H1 (cell line): Measurements from ENCODE around the gene GRIA1. TPM values are rescaled to one million over a fixed set of nuclear protein-coding genes. Genes with fewer than 3 reads are reported as not detected.

ENCODE experiments used
- JUN ChIP-seq: IDR thresholded peaks from 2 replicates; pipeline ENCODE4 v1.6.1; 2011; ENCODE audit warnings: low read depth, mild to moderate bottlenecking, improper control_type of control experiment, low read length
- polyA plus RNA-seq, 7 experiments: library from polyadenylated mRNA; depleted of rRNA in 3 of 7; stranded (reverse) in 5 of 7; unstranded in 2 of 7; fragments of >200 nt in 5 of 7; fragments of 200-250 nt in 2 of 7; gene quantifications; 1 replicate in 5 of 7; 2 replicates in 1 of 7; 4 replicates in 1 of 7; pipeline versions ENCODE4 v1.2.1 to v1.2.3, GENCODE V29; 2011 to 2013; ENCODE audit warnings: missing spikeins in 2 of 7, mixed read lengths in 2 of 7
- total RNA-seq: library from RNA; stranded (reverse); fragmentation: NEBNext Ultra II Directional; extraction: Animal tissue kit (Norgen Biotek cat#: 25700); gene quantifications from 2 replicates; pipeline ENCODE4 v1.2.1, GENCODE V29; 2021

Gene GRIA1
- total and polyA plus RNA-seq, 2 of the 8 experiments (the other 6 are each of a cell fraction or from before 2014, with no cell fraction given), result 0.97 to 2.5 TPM

GRCh38 chr5:153626836-153627235, 136.4 kb downstream of the GRIA1 start (continued):
- TF ChIP-seq JUN, result no peak
